HG03565 (cell line): ENCODE measurements around the gene JPH2.

Experiments used
- ATAC-seq: cut with Tn5 transposase; IDR thresholded peaks from one replicate; pipeline ENCODE4 v1.9.1; 2021; ENCODE audit warnings: mild to moderate bottlenecking, moderate library complexity; ENCODE audit not compliant: unreplicated experiment

The JPH2 gene

GRCh38 chr20:44126445-44126844 lies 60.5 kb downstream of the JPH2 start:
- ATAC-seq, result no peak

DNA sequence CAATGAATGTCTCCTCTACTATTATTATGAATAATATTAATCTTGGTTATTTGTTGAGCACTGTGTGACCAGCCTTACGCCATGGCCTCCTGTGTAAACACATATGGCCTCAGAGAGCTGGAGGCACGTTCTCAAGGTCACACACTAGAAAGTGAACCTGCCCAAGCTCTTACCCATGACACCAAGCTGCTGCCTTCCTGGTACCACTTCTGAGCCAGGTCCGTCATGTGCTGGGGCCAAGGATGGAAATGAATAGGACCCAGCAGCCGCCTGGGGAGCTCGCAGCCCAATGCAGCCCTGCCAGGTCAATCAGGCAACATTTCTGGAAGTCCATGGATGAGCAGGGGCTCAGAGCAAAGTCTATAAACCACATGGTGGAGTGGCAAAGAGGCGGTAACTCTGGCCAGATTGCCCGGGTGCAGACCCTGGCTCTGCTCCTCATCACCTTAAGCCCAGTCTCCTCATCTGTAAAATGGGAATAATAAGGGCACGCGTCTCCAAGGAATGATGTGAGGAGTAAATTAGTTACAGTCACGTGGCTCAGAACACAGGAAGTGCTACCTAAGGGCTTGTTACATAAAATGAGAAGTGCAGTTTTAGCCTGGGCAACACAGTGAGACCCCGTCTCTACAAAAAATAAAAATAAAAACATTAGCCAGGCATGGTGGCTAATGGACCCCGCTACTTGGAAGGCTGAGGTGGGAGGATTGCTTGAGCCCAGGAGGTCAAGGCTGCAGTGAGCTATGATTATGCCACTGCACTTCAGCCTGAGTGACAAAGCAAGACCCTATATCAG lies 61.5 kb downstream of the JPH2 start:
- no peak for ATAC-seq

DNA sequence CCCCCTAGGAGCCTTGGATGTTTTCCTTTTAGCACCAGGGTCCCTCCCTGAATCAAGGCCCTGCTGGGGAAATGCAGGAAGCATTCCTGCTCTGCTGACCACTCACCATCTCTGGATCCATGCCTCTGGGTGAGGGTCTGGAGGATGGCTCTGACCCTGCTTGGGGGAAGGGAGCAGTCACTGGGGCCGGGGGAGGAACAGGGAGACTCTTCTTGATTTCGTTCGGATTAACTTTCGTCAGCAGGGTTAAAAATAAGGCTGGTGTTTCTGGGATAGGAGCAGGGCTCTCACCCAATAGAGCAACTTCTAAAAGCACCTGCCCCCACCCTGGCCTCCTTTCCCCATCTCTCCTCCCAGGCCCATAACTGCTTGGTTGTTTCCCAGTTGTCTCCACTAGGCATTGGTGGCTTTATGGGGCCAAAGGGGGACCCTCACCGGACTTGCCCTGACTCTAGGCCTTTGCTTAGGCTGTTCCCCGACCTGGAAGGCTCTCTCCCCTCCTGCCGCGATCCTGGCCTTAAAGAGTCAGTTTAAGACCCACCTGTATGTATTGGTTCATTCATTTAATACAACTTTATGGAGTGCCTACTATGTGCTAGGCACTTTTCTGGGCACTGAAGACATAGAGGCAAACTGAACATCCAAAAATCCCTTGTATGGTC lies 63.0 kb downstream of the JPH2 start:
- ATAC-seq, result no peak

GRCh38 chr20:44123251-44123650 lies 63.7 kb downstream of the JPH2 start:
- no peak for ATAC-seq

DNA sequence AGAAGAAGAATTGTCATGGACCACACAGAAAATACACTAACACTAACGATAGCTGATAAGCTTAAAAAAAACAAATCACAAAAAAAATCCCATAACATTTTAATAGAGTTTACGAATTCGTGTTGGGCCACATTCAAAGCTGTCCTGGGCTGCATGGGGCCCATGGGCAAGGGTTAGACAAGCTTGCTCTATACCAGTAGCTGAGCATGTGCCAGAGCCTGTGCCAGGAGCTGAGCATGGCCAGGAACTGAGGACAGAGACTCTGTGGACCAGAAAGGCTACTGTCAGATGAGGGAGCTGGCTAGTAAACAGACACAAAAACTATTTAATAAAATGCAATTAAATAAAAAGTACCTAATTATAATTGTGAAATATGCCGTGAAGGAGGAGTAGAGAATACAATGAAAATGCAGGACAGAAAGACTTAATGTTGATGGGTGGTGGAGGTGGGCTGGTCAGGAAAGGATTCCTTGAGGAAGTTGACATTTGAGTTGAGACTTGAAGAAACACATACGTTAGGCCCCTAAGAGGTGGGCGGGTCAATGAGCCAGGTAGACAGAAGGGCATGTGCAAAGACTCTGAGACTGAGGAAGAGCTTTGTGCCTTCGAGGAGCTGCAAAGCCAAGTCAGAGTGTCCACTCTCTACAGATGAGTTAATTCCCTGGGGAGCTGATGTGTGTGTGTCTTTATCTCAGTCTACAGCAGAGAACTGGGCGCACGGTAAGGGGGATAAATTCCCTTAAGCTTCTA lies 66.1 kb downstream of the JPH2 start:
- ATAC-seq, result no peak

DNA sequence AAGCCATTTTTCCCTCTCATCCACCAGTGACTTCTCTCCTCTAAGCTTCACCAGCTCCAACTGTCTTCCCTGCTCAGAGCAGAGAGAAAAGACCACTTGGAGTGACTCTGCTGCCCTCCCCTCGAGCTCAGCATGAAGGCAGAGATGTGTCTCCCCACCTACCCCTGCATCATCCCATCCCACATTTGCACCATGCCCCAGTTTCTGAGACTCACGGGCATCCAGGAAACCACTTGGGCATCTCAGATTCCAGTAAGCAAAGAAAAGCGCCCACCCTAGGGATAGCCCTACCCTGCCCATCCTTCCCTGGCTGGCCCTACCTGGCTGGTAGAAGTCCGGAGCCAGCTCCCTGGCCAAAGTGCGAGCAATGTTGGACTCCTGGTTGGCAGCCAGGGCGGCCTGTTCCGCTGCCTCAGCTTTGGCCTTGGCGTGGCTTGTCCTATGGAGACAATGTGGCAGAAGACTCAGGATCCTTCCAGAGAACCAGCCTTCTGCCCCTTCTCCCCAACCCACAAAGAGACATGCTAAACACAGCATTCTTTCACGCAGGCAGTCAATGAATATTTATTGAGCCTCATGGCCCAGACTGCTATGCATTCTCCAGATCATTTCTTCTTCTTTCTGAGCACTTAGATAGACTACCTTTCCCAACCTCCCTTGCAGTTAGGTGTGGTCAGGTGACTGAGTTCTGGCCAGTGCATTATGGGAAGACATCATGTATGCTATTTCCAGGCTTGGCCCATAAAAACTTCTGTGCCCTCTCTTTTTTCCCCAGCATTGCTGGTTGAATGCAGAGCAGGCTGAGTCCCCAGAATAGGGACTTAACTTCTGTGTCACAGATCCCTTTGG lies 68.6 kb downstream of the JPH2 start:
- ATAC-seq, result no peak

GRCh38 chr20:44117296-44118184 lies 69.4 kb downstream of the JPH2 start:
- ATAC-seq, result no peak

GRCh38 chr20:44115762-44116644 lies 71.0 kb downstream of the JPH2 start:
- ATAC-seq, result no peak

GRCh38 chr20:44115181-44115580 lies 71.8 kb downstream of the JPH2 start:
- ATAC-seq, result no peak

DNA sequence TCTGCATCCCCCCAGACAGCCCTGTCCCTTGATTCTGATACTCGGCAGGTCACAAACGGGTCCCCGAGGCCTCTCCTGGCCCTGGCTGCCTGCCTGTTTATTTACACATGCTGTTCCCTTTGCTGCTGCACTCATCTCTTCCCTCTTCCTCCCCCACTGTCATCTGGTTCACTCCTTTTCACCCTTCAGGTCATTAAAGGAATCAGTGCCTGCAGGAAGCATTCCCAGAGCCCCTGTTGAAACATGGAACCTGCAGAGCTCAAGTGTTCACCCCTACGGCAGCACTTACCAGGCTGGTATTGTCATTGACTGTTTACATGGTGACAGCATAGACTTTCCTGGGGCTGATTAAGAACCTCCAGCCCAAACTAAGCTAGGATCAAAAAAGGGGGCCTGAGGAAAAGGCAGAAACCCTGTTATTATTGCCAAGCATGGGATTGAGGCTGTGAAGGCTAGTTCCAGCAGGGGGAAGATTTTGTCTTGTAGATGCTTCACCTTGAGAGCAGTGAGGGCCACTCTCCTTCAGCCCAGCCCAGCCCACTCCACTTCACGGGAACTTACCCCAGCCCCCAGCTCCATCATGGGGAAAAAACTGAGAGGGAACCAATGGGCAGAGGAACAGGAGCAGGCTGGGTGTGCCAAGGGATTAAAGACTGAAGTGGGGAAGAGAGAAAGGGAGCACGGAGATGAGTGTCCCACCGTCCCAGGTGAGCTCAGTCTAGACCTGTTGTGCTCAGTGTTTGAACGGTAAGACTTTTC lies 73.2 kb downstream of the JPH2 start:
- ATAC-seq, result no peak

- ATAC-seq, result no peak
Observed at GRCh38 chr20:44112889-44113617, 73.9 kb downstream of the JPH2 start.

DNA sequence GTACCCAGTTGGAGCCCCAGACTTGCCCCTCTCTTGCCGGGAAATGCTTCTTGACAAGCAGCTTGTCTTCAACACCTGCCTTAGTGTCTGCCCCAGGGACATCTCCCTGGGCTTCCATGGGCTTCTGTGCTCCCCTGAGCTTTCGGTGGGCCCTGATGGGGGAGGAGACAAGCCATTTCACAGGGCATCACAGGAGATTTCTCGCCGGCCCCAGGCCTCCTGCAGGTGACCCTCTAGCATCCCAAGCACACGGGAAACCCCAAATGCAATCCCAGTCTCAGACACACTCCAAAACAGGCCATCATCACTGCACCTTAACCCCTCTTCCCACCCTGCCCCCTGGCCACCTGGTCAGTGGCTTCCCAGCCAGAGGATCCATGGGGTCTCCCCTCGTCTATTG lies 74.5 kb downstream of the JPH2 start:
- no peak for ATAC-seq

GRCh38 chr20:44111712-44112335 lies 75.2 kb downstream of the JPH2 start:
- ATAC-seq, result no peak

DNA sequence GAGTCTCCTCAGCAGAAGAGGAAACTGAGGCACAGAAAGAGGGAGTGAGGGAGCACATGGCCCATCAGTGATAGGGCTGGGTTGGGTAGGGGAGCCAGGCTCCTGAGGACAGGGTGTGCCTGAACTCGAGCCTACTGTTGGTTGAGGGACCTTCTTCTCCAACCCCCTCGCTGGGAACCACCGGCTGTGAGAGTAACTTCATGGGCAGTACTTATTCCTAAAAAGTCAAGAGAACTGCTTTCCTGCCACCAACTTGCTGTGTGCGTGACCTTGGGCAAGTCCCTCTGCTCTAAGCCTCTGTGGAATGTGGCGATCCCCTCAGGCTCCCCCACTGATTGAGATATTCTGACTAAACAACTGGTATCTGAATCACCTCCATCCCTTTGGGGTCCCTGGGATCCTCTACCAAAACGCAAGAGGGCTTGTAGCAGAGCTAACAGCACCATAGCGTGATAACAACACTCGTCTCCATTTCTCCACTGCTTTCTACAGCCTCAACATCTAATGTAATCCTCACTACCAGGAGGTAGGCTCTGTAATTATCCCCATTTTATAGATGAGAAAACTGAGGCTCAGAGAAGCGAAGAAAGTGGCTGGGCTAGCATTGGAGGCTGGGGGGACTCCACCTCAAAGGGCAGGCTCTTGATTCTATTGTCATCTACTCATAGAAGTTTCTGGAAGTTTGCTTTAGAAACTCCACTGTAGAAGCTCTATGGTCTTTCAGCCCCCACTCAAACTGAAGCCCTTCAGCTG lies 76.0 kb downstream of the JPH2 start:
- no peak for ATAC-seq

DNA sequence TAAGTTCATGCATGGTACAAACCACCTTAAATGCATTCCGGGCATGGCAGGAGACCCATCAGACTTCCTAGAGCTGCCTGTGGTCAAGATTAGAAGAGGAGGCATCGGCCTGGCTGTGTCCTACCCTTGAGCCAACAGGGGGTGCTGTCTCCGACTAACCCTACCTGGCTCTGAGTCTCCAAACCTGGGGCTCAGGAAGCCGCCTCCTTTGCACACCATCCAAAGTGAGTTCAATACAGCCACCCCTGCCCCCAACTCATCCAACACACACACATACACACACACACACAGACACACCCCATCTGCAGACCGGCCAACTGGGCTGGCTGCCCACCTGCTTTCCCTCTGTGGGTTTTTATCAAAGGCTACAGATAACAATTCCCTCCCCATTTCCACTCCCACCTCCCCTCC lies 77.0 kb downstream of the JPH2 start:
- no peak for ATAC-seq

DNA sequence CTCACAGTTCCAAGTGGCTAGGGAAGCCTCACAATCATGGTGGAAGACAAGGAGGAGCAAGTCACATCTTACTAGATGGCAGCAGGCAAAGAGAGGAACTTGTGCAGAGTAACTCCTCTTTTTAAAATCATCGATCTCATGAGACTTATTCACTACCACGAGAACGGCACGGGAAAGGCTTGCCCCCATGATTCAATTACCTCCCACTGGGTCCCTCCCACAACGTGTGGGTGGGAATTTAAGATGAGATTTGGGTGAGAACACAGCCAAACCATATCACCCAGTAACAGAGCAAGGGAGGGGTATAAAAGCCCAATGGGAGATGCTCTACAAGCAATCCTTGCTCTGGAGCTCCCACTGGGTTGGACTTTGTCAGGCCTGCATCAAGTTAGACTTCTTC lies 80.4 kb downstream of the JPH2 start:
- no peak for ATAC-seq
